NB4 (cell line): ENCODE data around the gene CEP89.
"Not testable (repeated sequence)": the region's sequence is repeated elsewhere in the genome, so short reads cannot be mapped to it uniquely, and the experiment has no call there.

Source experiments
- DNase-seq: peaks from one replicate; pipeline ENCODE4 v3.0.0; 2010; ENCODE audit warnings: low read depth
- H3K4me3 ChIP-seq: one replicate; pipeline ENCODE4 v1.5.1; 2011; ENCODE audit warnings: mild to moderate bottlenecking, low read depth, low read length, moderate library complexity
- CTCF ChIP-seq: IDR thresholded peaks from one replicate; pipeline ENCODE4 v1.5.1; 2012; ENCODE audit warnings: low read depth, low read length
- MAX ChIP-seq: IDR thresholded peaks from 2 replicates; pipeline ENCODE4 v1.6.1; 2011; ENCODE audit warnings: low read depth, low read length
- MYC ChIP-seq: IDR thresholded peaks from 2 replicates; pipeline ENCODE4 v1.6.1; 2011; ENCODE audit warnings: low read depth, low read length
- POLR2A ChIP-seq: IDR thresholded peaks from 2 replicates; pipeline ENCODE4 v1.6.1; 2011; ENCODE audit warnings: mild to moderate bottlenecking; ENCODE audit not compliant: insufficient read length; ENCODE audit errors: extremely low read depth

The CEP89 gene

DNA sequence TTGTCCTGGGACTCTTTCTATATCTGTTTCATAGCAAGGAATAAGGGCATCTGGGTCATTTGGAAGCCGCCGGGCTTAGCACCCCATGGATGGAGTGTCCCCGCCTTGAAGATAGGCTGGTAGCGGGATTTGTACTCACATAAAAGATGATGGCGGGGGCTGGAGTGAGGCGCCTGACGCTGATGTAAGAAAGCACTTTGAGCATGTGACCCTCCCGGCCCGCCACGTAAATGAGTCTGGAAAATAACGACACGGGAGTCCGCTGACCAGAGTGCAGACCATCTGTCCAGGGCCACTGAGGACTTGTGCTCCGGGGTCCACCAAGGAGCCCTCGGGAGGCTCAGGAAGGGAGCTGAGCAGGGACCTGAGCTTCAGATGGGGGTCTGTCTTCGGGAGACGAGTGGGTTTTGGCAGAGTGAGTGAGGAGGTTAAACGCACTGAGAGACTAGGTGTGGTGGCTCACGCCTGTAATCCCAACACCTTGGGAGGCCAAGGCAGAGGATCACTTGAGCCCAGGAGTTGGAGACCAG is 128.0 kb downstream of the CEP89 start:
- no peak overlapping the region for H3K4me3 ChIP-seq
- no peak for DNase-seq
- no peak for TF ChIP-seq MYC
- TF ChIP-seq MAX: no peak
- no peak for TF ChIP-seq POLR2A
- TF ChIP-seq CTCF: no peak

DNA sequence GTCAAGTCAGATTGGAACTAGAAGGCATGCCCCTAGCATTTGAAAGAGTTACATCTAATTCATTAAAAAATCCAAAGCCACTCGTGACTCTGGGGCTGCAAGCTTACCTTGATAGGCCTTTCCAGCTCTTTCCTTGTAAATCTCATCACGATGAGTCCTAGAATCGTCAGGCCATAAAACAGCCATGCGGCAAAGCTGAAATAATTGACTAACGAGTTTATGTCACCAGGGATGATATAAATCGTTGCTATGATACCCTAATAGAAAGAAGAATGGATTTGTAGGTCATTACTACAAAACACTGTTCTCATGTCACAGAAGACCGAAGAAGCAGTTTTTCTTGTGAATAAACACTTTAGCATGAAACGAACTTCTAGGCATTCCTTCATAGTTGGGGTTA is 129.7 kb downstream of the CEP89 start:
- TF ChIP-seq MAX (no peak), POLR2A (no peak), CTCF (no peak), MYC (no peak)

DNA sequence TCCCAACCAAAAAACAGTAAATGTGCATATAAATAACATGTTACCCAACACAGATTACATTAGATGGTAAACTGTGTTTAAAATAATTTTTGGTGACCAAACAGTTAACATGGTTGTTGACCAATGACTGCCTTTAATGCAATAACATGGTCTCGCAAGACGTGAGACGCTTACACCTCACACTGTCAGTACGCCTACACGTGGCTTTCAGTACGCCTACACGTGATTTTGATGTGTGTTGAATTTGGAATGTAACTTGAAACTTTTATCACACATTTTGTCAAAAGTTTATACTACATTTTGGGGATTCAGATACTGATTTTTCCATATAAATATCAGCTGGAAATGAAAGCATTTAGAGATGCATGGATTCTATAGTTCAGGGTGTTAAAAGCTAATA is 134.2 kb downstream of the CEP89 start:
- TF ChIP-seq MAX (no peak), POLR2A (no peak), MYC (no peak), CTCF (no peak)
- no peak overlapping the region for H3K4me3 ChIP-seq
- no peak for DNase-seq

More for the DNA sequence above, 129.7 kb downstream of the CEP89 start:
- no peak for DNase-seq
- no peak overlapping the region for H3K4me3 ChIP-seq

GRCh38 chr19:32833388-32833787 is 138.4 kb downstream of the CEP89 start:
- H3K4me3 ChIP-seq, DNase-seq: not testable (repeated sequence)

DNA sequence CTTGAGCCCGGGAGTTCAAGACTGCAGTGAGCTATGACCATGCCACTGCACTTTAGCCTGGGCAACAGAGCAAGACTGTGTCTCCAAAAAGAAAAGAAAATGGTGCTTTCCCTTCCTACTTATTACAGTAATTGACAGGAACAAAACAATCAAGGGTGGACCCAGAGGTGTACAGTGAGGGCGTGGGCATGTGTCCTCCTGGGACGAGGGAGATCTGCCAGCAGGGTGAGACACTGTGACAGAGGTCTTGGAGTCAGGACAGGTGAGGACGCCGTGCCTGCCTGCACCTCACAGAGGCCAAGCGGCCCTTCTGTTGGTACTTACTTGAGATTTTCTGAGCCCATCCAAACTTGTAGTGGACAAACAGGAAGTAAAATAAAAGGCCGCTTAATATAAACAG is 138.9 kb downstream of the CEP89 start:
- not testable (repeated sequence) for H3K4me3 ChIP-seq, DNase-seq

DNA sequence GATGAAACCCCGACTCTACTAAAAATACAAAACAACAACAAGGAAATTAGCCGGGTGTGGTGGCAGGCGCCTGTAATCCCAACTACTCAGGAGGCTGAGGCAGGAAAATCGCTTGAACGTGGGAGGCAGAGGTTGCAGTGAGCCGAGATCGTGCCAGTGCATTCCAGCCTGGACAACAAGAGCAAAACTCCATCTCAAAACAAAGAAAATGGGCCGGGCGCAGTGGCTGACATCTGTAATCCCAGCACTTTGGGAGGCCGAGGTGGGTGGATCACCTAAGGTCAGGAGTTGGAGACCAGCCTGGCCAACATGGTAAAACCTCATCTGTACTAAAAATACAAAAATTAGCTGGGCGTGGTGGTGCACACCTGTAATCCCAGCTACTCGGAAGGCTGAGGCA is 139.7 kb downstream of the CEP89 start:
- DNase-seq, H3K4me3 ChIP-seq: not testable (repeated sequence)

DNA sequence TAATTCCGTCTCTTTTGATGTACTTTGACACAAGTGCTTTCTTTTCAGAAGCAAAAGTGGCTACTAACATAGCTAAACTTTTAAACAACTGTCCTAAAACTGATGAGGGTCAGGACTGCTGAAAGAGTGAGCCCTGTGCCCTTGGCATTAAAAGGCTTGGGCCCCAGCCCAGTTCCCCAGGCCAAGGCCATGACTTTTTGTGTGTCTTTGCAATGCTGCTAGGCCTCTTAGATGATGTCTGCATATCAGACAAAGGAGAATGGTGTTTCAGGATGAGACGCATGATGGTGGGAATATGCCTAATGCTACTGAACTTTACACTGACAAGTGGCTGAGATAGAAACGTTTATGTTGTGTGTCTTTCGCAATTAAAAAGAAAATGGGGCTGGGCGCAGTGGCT is 140.1 kb downstream of the CEP89 start:
- no peak for DNase-seq
- H3K4me3 ChIP-seq: no peak overlapping the region
- no peak for TF ChIP-seq POLR2A
- TF ChIP-seq MAX: no peak
- no peak for TF ChIP-seq CTCF
- no peak for TF ChIP-seq MYC
